CD14-positive monocyte (primary cell): ENCODE data around the gene HSPA12B. TPM values are rescaled to one million over a fixed set of nuclear protein-coding genes. Genes with fewer than 3 reads are reported as not detected.

Source experiments
- DNase-seq, 3 donors: peaks; one replicate each; pipeline ENCODE4 v3.0.0-alpha.2; 2011 to 2022
- H2AFZ ChIP-seq: 2 replicates; pipeline ENCODE4 v1.6.0; 2012; ENCODE audit warnings: mild to moderate bottlenecking, low read depth, low read length, inconsistent platforms; ENCODE audit not compliant: insufficient read depth, poor library complexity, severe bottlenecking
- H3K27ac ChIP-seq, 2 donors: 1 replicate in 1 of 2; 2 replicates in 1 of 2; pipeline ENCODE4 v1.5.1; 2012 to 2013; ENCODE audit warnings: low read length in 2 of 2, control low read depth in 1 of 2, inconsistent platforms in 1 of 2, low read depth in 1 of 2, mild to moderate bottlenecking in 1 of 2
- H3K27me3 ChIP-seq, 2 donors: one replicate each; pipeline versions ENCODE4 v1.6.0 to v1.6.1; 2011 to 2013; ENCODE audit warnings: low read length in 2 of 2; ENCODE audit not compliant: control insufficient read depth in 2 of 2, insufficient read depth in 2 of 2
- H3K36me3 ChIP-seq, 2 donors: replicated peaks in 1 of 2; 1 replicate in 1 of 2; 2 replicates in 1 of 2; pipeline versions ENCODE4 v1.5.1 to v1.6.1; 2012 to 2013; ENCODE audit warnings: low read length in 2 of 2, control low read depth in 1 of 2, inconsistent platforms in 1 of 2, mild to moderate bottlenecking in 1 of 2; ENCODE audit not compliant: insufficient read depth in 2 of 2, control insufficient read depth in 1 of 2
- H3K4me1 ChIP-seq, 2 donors: 1 replicate in 1 of 2; 2 replicates in 1 of 2; pipeline versions ENCODE4 v1.5.1 to v1.6.1; 2012 to 2013; ENCODE audit warnings: low read length in 2 of 2, control low read depth in 1 of 2, inconsistent platforms in 1 of 2, mild to moderate bottlenecking in 1 of 2, moderate library complexity in 1 of 2; ENCODE audit not compliant: insufficient read depth in 2 of 2, control insufficient read depth in 1 of 2
- H3K4me2 ChIP-seq: replicated peaks from 2 replicates; pipeline ENCODE3; 2012; ENCODE audit warnings: low read length, moderate library complexity, mild to moderate bottlenecking; ENCODE audit not compliant: poor library complexity, severe bottlenecking; ENCODE audit errors: extremely low read depth
- H3K4me3 ChIP-seq, 3 experiments: fragments of 200-600 bp in 1 of 3; sonication (generic) in 1 of 3; replicated peaks in 1 of 3; 1 replicate in 2 of 3; 2 replicates in 1 of 3; pipeline ENCODE4 v1.5.1; 2011 to 2013; ENCODE audit warnings: low read length in 3 of 3, mild to moderate bottlenecking in 3 of 3, control low read depth in 2 of 3, low read depth in 2 of 3, inconsistent platforms in 1 of 3, moderate library complexity in 1 of 3
- H3K79me2 ChIP-seq: 2 replicates; pipeline ENCODE4 v1.6.0; 2012; ENCODE audit warnings: mild to moderate bottlenecking, control low read depth, inconsistent platforms, low read length, moderate library complexity; ENCODE audit not compliant: insufficient read depth
- H3K9ac ChIP-seq: 2 replicates; pipeline ENCODE4 v1.6.0; 2017; ENCODE audit warnings: low read length, mild to moderate bottlenecking; ENCODE audit not compliant: insufficient read depth, poor library complexity, severe bottlenecking
- H3K9me3 ChIP-seq, 2 donors: replicated peaks in 1 of 2; 1 replicate in 1 of 2; 2 replicates in 1 of 2; pipeline versions ENCODE4 v1.5.1 to v1.6.1; 2012 to 2013; ENCODE audit warnings: low read length in 2 of 2, control low read depth in 1 of 2; ENCODE audit not compliant: control insufficient read depth in 1 of 2, insufficient read depth in 1 of 2
- H4K20me1 ChIP-seq: 2 replicates; pipeline ENCODE4 v1.6.0; 2012; ENCODE audit warnings: mild to moderate bottlenecking, low read length, control low read depth, moderate library complexity; ENCODE audit not compliant: insufficient read depth
- H3K27ac Mint-ChIP-seq, 7 donors: one replicate each; pipeline ENCODE4 v1.8.0; 2020; ENCODE audit warnings: mild to moderate bottlenecking in 7 of 7, mixed read lengths in 7 of 7, moderate library complexity in 6 of 7, inconsistent platforms in 2 of 7
- H3K27me3 Mint-ChIP-seq, 3 donors: one replicate each; pipeline ENCODE4 v1.8.0; 2021 to 2022; ENCODE audit warnings: low read depth in 3 of 3, mild to moderate bottlenecking in 3 of 3, mixed read lengths in 3 of 3, moderate library complexity in 3 of 3, inconsistent platforms in 1 of 3
- H3K36me3 Mint-ChIP-seq, 2 donors: one replicate each; pipeline ENCODE4 v1.8.0; 2020; ENCODE audit warnings: mixed read lengths in 2 of 2, inconsistent platforms in 1 of 2, mild to moderate bottlenecking in 1 of 2
- H3K4me1 Mint-ChIP-seq: one replicate; pipeline ENCODE4 v1.8.0; 2020; ENCODE audit warnings: mild to moderate bottlenecking, mixed read lengths
- H3K4me3 Mint-ChIP-seq, 2 donors: one replicate each; pipeline ENCODE4 v1.8.0; 2020; ENCODE audit warnings: mild to moderate bottlenecking in 2 of 2, mixed read lengths in 2 of 2, moderate library complexity in 1 of 2
- H3K9me3 Mint-ChIP-seq, 7 donors: one replicate each; pipeline ENCODE4 v1.8.0; 2020 to 2022; ENCODE audit warnings: mixed read lengths in 7 of 7, mild to moderate bottlenecking in 6 of 7, moderate library complexity in 6 of 7, inconsistent platforms in 2 of 7
- CTCF ChIP-seq: fragments of 200-600 bp; IDR thresholded peaks from one replicate; pipeline ENCODE4 v1.8.0; 2022; ENCODE audit warnings: antibody characterized with exemption, mild to moderate bottlenecking
- WGBS: methylation state at CpG from one replicate; pipeline ENCODE4 v1.1.5; 2013; ENCODE audit warnings: missing lambda C conversion rate; ENCODE audit not compliant: insufficient coverage; 5-methylcytosine and 5-hydroxymethylcytosine counted together
- intact Hi-C, 2 donors: fragments of 100-400 bp; cut with micrococcal nuclease; formaldehyde crosslinking; loops; one replicate each; pipeline versions ENCODE4 v1.15.0 to v1.15.1; 2023
- polyA plus RNA-seq, 3 donors: library from polyadenylated mRNA; depleted of rRNA in 1 of 3; unstranded in 2 of 3; stranded (reverse) in 1 of 3; fragments of 300-500 nt in 2 of 3; fragments of >200 nt in 1 of 3; fragmentation: Illumina TruSeq in 2 of 3; gene quantifications; 1 replicate in 2 of 3; 2 replicates in 1 of 3; pipeline ENCODE4 v1.2.3, GENCODE V29; 2012 to 2021

Gene HSPA12B
- polyA plus RNA-seq, 3 donors, result not detected

GRCh38 chr20:3696200-3696599, 36.3 kb upstream of the HSPA12B start:
- peaks cover 3 to 12% (median 5%) of the 10 kb centered on the region in 7 donors for H3K9me3 Mint-ChIP-seq
- H3K4me1 Mint-ChIP-seq, result no peaks in the 10 kb centered on the region
- Histone ChIP-seq H3K9me3 (peaks cover 4 to 8% of the 10 kb centered on the region in 2 donors), H2AFZ (no peak overlapping the region), H3K36me3 (peaks cover 0 to 3% of the 10 kb centered on the region in 2 donors), H3K4me3 (no peak overlapping the region), H3K27me3 (no peaks in the 10 kb centered on the region), H3K27ac (no peak overlapping the region), H3K9ac (no peak overlapping the region), H3K4me2 (no peak overlapping the region), H3K79me2 (no peaks in the 10 kb centered on the region), H3K4me1 (no peaks in the 10 kb centered on the region), H4K20me1 (no peaks in the 10 kb centered on the region)
- peaks cover 1 to 7% (median 3%) of the 10 kb centered on the region in 3 donors for H3K27me3 Mint-ChIP-seq
- intact Hi-C loops, result no loop called here
- DNase-seq, result no peak
- peak; percentile 48 for TF ChIP-seq CTCF
- peaks cover 0 to 4% of the 10 kb centered on the region in 2 donors for H3K36me3 Mint-ChIP-seq
- no peak overlapping the region for H3K27ac Mint-ChIP-seq
- no CpG with 5 or more reads among the region's 1 CpG for WGBS
- H3K4me3 Mint-ChIP-seq, result no peak overlapping the region

DNA sequence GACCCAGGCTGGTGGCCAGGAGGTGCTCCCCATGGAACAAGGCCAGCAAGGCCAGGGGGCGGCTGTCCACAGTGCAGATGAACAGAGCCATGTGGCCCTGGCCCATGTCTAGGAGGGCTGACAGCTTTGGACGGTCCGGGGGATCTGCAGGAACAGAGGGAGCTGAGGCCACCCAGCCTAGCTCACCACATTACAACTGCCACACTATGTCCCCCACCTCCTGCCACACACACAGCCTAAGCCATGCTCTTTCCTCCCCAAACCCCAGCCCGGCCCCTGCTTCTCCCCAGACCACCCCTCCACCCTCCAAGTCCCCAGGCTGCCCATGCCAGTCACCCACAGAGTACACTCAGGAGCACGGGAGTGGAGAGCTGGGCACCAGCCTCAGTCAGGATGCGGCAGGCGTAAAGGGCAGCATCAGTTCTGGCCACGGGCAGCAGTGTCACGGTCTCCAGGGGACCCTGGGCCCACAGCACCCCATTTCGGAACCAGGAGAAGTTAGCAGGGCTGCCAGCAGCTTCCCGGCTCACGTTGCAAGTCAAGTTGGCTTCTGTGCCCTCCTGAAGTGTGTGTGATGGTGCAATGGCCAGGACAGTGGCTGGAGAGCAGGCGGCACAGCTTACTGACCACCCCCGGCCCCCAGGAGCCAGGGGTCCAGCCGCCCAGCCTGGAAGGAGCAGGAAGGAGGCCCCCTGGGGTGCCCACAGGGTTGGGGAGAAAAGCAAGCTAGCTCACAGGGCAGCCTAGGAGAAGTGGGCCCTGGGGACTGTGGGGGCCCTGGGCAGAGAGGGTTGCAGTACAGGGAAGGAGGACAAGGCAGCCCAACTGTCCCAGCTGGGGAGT, 35.5 kb upstream of the HSPA12B start:
- Histone ChIP-seq H3K27me3 (no peaks in the 10 kb centered on the region), H3K4me3 (no peak overlapping the region), H3K4me1 (no peaks in the 10 kb centered on the region), H3K36me3 (peaks cover 0 to 9% of the 10 kb centered on the region in 2 donors), H3K9ac (no peak overlapping the region), H3K27ac (no peak overlapping the region), H2AFZ (no peak overlapping the region), H3K79me2 (no peaks in the 10 kb centered on the region), H4K20me1 (no peaks in the 10 kb centered on the region), H3K9me3 (peaks cover 4 to 8% of the 10 kb centered on the region in 2 donors), H3K4me2 (no peak overlapping the region)
- Mint-ChIP-seq H3K36me3 (peaks cover 0 to 4% of the 10 kb centered on the region in 2 donors), H3K27me3 (peaks cover 1 to 7% (median 3%) of the 10 kb centered on the region in 3 donors), H3K4me1 (no peaks in the 10 kb centered on the region), H3K27ac (no peak overlapping the region), H3K4me3 (no peak overlapping the region), H3K9me3 (peaks cover 3 to 12% (median 5%) of the 10 kb centered on the region in 7 donors)
- no peak for DNase-seq
- no peak for TF ChIP-seq CTCF
- intact Hi-C loops, result no loop called here
- 93% methylated on average over 15 of the region's 15 CpGs for WGBS
